Stimulated activated CD8-positive, alpha-beta memory T cell treated with anti-CD3 and anti-CD28 coated beads, Interleukin-15, amount 100 ng/mL, for 48 hours (primary cell): ENCODE measurements around the gene RHBDD1.

Experiments
- DNase-seq, 2 donors: peaks; one replicate each; pipeline ENCODE4 v3.0.0-alpha.2; 2020; ENCODE audit warnings: low read depth in 2 of 2

The RHBDD1 gene

DNA sequence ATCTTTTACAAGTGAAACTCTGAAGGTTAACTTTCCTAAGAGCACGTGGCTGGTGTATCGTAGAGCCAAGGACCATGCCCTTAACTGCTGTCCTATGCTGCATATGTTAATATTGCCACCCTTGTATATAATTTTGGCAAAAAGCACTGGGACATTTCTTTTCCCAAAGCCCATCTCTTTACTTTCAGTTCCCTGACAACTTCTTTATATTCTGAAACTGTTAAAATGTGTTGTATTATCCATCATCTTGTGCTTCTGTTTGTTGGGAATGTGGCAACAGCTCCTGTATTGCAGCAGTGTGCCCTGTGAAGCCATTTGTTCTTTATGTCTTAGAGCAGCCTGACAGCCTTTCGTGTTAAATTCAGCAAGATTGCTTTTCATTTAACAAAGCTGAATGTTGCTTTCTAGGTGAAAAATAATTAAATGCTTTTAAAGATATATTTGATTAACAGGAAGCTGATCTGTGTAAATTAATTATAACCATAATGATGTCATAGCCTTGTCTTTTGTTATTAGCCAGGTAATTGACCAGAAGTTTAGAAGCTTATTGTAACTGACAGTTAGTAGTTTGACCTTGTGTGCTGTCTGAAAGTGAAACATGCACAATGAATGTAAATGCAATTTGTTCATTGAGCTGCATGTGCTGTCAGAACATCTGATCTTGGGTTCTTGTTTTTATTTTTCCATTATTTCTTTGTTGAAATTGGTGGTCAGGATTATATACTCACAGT, 9.7 kb downstream of the RHBDD1 start:
- no peak for DNase-seq

DNA sequence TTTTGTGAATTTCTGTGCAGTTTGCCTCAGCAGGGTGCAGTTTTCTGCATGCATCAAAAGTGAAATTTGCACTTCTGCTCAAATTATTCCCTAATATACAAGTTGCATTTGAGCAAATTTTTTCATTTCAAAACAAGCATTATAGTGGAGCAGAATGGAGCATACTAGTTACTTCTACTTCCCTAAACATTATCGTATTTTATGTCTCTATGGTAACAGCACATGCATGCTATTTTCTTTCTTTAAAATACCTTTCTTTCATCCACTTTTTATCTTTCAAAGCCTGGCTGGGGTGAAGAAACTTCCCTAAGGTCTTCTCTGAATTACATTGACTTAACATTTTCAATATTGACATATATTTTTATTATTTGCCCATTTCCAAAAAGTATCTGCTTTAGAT, 11.2 kb downstream of the RHBDD1 start:
- DNase-seq, result no peak

DNA sequence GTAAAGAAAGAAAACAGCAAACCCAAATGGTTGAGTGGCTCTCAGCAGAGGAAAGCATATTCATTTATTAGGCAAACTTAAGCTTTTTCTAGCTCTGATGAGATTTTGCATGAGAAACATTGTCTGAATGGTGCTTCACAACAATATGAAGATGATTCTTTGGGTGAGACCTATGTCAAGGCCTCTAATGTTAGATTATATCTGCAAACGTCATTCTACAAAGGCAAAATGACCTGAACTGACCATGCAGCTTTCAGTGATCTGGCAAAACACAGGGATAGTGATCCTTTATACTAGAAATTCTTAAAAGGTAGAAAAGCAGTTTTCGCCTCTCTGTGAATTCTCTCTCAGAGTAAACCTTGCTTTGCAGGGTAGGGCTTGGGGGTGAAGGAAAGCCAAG, 11.7 kb downstream of the RHBDD1 start:
- DNase-seq, result no peak

DNA sequence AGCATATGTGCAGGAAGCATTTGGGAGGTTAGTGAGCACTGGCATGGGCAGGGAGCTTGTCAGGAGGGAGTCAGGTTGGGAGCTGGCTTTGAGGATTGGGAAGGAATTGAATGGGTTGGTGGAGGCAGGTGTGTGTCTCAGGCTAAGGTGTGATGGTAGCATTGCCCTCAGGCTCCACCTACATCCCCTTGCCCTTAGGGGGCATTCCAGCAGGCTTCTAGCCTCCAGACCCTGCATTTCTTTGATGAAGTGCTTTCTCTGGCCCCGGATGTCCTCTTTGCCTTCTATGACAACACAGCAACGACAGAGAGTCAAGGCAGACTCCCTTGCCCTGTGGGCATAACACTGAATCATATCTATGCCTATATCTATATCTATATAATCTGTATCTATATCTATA, 13.5 kb downstream of the RHBDD1 start:
- DNase-seq, result no peak

DNA sequence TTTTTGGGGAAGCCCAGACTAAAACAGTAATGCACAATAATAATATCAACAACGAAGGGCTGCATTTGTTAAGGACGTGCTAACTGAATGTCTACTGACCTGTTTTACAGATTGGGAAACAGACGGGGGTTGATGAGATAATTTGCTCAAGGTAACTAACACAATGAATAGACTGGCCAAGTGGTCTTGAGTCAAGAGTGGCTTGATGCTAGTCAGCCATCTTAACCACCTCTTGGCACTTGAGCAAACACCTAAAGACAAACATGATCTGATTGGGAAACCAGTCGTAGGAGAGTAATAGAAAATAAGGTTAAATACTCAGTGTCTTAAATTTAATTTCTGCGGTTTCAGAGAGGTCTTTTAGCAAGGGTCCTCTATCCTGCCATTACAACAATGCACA, 14.2 kb downstream of the RHBDD1 start:
- DNase-seq, result no peak

DNA sequence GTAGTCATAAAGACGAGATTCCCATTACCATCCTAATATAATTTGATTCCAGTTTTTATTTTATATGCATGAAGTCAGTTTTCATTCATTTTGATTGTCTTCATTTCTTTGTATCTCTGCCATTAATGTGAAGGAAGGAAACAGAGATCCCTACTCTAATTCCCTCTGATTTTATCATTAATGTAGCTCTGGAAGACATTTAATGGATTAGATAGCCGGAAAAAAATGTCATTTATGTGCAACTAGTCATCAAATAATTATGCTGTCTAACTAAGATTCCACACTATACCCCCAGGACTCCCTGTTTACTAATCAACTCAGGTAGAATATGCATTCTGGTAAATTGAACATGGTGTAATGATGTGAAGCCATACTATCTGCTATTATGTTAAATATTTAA, 19.9 kb downstream of the RHBDD1 start:
- no peak for DNase-seq

DNA sequence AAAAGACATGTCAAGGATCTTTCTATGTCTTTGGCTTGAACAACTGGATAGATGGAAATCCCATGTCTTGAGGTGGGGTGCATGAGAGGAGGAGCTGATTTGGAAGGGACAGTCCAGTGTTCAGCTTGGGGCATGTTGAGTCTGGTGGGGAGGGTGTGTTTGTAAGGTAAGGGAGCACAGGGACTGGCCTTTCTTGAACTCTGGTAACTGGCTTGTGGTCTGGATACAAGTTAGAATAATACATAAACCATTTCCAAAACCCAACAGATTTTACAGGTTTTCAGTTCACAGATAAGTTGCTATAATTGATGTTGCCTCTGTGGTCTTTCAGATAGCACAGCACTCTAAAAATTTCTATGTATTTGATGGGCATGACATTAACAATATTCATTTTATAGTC, 24.2 kb downstream of the RHBDD1 start:
- DNase-seq, result no peak

DNA sequence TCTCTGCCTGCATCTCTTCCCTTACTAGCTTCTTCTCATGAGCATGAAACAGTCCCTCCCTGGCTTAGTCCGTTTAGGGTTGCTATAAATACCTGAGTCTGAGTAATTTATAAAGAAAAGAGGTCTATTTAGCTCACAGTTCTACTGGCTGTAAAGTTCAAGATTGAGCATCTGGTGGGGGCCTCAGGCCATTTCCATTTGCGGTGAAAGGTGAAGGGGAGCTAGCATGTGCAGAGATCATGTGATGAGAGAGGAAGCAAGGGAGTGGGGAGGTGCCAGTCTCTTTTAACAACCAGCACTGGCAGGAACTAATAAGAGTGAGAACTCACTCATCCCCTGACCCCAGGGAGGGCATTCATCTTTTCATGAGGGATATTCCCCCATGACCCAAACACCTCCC, 26.8 kb downstream of the RHBDD1 start:
- no peak for DNase-seq

DNA sequence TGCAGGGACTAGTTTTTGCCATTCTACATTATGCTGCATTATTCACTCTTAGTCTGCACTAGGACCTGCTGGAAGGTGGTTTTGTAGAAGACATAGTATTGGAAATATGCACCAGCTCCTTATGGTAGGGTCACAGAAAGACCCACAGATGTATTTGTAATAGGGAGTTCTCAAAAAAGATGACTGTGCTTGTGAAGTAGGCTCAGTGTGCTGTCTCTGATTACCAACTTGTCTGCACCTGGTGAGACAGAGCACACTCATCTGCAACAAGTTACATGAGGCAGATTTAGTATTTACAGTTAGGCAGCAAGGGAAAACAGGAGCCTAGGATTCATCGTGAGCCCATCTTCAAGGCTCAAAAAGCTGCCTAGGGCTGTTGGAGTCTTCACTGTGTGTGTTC, 29.4 kb downstream of the RHBDD1 start:
- DNase-seq, result no peak

DNA sequence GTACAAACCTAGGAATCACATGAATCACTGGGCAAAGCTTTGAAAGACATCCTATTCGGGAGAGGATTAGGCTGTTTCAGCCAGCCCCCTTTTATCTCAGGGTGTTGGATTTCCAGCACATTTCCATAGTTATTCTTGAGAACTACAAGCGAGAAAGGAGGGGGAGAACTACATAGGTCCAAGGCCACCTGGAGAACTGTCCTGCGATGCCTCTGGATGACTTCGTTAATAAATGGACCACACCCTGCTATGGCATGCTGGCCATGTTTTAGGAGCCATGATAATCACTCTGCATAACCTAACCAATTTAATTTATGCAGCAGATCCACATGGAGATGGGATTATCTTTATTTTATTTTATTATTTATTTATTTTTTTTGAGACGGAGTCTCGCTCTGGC, 29.9 kb downstream of the RHBDD1 start:
- DNase-seq, result no peak

DNA sequence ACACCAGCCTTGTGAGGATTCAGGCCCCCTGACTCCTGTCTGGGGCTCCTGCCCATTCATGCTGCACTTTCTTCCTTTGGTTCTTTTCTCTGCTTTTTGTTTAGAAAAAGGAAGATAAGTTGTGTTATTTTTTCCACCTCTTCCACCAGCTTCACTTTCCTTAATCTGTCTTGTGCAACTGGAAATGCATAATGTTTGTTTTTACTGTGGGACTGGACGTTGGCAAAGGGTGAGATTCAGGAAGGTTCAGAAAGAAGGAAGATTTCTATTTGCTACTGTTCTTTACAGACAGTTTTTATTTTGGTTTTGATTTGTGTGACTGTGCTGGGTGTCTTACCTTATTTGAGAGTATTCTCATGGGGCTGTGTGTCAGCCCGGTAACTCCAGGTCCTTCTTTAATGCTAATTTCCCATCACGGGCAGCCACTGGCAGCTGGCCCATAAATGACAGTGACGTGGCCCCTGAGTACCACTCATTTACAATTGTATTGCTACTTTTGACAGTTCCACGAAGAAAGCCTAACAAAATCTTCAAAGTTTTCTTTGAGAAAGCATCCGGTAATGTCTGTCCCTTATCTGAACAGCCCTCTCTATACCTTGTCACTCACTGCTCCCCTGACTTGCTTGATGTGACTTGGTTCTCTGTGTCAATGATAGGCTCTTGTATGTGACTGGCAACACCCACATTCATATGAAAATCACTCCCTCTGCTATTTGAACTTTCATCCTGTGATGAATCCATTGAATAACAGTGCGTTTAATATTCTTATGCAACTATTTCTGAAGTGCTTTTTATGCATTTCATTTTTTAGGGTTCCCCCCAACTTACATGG, 32.7 kb downstream of the RHBDD1 start:
- no peak for DNase-seq

DNA sequence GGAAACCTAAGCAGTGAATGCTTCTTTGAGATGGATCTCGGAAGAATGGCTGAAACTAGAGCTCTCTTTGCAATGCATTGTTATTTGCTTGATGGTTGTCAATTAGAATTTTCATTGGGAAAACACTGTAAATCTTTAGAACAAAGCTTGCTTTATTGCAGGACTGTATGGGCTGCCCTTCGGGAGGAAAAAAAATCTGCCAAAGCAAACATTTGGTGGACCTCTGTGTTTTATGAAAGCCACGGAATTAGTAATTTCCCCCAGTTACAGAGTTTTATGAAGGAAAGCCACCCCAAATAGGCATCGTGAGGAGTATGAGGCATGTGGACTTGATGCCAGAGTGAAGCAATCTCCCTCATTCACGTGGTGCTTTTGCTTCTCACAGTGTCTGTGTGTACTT, 33.5 kb downstream of the RHBDD1 start:
- DNase-seq, result no peak

DNA sequence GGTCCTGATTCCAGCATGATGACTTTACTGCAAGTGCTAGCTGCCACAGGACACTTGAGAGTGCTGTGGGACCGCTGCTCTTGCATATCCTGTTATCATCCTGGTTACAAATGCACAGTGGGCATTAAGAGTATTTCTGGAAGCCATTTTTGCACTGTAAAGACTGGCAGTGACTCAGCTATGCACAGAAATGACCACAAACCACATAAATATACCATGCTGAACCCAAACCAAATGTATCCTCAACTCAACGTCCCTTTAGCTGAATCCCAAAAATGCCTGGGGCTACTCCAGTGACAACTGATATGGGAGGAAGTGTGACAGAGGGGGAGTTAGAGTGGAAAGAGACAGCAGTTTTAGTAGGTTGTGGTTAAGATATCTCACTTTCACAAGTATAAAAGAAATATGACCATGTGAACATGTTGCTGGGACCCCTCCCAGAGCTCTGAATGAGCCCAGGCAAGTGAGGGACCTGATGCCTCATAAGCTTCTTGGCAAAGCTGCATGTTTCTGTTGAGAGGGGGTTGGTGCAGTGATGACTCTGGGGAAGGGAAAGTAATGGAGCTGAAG, 37.3 kb downstream of the RHBDD1 start:
- peak in 1 of 2 donors; percentile 2 for DNase-seq

DNA sequence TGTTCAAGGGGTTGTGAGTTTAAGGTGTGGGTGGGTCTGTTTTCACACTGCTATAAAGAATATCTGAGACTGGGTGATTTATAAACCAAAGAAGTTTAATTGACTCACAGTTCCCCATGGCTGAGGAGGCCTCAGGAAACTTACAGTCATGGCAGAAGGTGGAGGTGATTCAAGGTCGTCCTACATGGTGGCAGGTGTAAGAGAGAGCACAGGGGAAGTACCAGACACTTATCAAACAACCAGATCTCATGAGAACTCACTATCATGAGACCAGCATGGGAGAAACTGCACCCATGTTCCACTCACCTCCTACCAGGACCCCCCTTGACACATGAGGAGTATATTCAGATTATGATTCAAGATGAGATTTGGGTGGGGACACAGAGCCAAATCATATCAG, 38.0 kb downstream of the RHBDD1 start:
- DNase-seq, result peak; percentile 3 to 30

DNA sequence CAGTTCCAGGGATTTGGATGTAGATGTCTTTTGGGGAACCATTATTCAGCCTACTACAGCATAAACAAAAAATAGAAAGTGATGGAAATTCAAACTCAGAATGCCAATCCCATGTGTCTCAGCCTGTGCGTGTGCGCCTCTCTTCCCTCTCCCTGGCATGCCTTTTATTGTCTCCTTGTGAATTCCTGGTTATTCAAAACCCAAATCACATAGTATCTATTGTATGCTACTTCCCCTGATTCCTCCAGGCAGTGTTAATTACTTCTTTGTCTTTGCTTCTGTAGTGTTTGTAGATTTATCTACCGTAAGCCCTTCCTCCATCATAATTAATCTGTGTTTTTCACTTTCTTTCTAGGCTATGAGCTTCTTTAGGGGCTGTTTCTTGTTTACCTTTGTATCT, 38.9 kb downstream of the RHBDD1 start:
- no peak for DNase-seq

DNA sequence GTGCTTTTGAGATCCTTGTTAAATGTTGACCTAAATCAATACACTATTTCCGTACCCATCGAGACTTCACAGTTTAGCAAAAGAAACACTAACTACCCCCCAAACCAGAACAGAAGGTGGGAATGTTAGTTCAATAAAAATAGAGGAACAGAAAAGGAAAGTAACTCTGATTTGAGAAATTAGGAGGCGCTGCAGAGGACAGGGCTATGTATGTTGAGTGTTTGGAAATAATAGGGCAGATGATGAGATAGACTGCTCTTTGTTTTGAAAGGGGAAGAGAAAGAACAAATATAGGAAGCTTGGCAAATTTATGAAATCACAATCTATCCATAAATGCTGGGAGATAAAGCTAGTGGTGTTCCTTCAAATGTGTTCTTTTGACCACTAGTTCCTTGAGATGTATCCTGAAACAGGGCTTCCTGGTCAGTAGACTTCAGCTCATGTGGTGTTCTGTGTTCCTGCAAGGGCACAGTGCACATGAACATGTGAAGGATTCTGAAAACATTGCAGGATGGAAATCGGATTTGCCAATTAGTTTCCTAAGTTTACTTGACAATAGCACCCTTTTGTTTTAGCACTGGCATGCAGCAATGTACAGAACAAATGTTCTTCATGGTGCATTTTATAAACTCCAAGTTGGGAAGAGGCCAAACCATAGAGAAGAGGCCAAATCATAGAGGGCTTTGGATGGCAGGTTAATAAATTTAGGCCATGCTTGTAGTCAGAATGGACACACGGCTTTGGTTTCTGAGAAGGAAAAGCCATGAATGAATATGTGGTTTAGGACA, 39.8 kb downstream of the RHBDD1 start:
- DNase-seq, result no peak

DNA sequence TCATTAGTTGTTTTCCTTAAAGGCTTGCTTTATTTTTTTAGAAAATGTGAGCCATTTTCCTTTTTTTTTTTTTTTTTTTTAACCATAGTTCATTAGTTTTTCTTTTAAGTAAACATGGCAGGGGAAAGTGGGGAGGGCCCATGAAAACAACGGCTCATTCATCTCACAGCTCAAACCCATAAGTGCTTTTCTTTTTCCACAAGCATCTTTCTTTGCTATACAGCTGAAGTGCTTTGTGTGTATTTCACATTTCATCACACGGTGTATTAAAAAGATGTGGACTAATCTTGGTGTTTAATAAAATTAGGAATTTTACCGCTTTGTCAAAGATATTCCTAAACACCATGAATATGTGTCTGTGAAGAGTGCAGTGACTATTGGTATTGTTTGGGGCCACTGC, 41.6 kb downstream of the RHBDD1 start:
- DNase-seq, result no peak

DNA sequence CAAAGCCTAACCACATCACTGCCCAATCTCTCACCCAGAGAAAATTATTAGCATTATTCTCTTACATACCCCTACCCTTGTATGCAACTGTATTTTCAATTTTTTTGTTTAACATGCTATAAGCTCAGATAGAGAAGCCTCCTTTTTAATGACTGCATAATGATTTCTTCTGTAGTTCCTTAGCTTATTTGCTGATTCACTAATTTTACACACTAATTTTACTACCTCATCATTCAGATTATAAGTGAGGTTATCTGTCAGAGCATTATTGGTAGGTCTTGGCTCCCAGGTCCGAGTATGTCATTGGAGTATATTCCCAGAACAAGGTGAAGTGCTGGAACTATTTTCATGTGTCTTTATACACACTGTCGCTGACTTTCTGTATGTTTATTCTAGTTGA, 45.4 kb downstream of the RHBDD1 start:
- DNase-seq, result no peak

DNA sequence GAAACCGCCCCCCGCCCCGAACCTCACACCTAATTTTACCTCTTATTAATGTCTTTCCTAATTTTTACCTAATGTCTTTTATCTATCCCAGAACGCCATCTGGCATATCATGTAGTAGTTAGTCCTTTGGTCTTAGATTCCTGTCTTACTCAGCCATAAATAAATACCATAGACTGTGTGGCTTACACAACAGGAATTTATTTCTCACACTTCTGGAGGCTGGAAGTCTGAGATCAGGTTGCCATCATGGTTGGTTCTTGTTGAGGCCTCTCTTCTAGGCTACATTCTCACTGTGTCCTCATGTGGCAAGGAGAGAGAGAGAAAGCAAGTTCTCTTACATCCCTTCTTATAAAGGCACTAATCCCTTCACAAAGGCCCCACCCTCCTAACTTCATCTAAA, 46.8 kb downstream of the RHBDD1 start:
- DNase-seq, result no peak

DNA sequence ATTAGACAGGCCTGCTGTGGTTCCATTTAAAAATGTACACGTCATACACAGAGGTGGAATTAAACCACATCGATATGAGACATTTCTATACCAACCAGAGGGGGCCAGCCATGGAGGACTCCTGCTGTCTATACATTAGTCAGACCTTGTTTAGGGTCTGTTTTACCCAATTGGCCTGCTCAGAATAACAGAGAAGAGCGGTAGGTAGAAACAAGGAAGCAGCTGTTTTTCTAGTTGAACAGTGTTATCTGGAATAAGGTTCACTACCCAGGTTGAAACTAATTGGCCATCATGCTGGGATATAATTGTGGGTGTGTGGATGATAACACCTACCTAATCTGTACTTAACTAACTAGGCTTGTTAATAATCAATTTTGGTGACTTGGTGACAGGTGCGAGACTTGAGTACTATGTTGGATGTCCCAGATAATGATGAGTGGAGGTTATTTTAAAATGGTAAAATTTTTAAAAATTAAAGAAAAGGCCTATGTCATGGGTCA, 47.5 kb downstream of the RHBDD1 start:
- no peak for DNase-seq

DNA sequence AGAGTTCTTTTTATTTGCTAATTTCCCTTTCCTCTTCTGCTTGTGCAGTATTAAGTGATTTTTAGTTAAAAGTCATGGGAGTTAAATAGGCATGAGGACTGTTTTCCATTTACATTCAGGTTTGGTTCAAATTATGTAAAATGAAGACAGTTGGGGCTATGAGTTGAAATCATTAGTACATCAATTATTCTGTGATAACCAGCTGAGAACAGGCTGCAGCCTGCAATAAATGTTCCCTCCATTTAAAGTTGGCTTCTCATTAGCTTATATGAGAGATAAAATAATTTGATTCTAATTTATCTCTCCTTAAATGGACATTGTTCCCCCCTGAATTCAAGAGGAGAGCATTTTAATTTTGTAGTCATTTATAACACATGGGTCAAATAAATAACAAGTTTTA, 48.3 kb downstream of the RHBDD1 start:
- DNase-seq, result no peak

DNA sequence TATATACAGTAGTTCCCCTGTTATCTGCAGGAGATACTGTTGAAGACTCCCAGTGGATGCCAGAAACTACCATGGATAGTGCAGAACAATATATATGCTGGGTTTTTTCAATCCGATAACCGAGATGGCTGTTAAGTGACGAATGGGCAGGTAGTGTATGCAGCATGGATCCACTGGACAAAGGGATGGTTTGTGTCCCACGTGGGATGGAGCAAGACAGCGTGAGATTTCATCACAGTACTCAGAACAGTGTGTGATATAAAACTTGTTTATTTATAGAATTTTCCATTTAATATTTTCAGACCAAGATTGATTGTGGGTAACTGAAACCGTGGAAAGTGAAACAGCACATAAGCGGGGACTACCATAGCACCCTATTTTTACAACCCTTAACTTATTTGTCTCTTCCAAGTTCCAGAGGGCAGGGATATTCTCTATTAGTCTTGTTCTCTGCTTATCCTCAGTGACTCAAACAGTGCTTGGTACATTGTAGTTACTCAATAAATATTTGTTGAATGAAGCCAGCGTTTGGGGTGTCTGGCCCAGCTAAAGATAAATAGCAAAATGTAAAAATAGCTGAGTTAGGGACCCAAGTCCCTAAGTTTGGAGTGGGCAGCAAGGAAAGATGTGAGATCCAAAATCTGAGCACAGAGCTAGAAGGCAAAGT, 50.0 kb downstream of the RHBDD1 start:
- DNase-seq, result no peak
